ENCODE measurements around the gene TMTC2.

The TMTC2 gene

DNA sequence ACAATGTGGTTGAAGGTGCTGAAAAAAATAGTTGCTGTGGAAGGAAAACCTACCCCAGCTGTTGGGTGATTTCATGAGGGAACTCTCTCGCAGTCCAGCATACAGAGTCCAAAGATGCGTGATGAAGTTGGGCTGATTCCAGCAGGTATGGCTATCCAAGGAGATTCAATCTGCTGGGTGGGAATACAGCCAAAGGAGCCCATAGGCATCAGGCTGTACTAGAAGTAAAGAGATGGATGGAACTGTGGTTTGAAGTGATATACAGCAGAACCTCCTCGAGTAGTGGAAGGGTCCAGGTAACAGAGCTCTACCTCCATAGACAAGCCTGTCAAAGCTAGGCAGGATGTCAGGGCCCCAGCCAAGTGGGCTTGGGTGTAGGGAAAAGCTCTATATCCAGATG is 11.5 kb upstream of the TMTC2 start:
- Histone ChIP-seq H3K9me3 (ENCODE audit: low read length) (no peaks in the 10 kb centered on the region), H3K4me2 (ENCODE audit: low read length) (no peak overlapping the region), H3K4me3 (ENCODE audit: low read depth, low read length, poor library complexity, severe bottlenecking) (no peak overlapping the region), H3K79me2 (ENCODE audit: insufficient read depth, low read length) (no peaks in the 10 kb centered on the region), H3F3A (ENCODE audit: insufficient read depth, low read length) (no peaks in the 10 kb centered on the region), H3K4me1 (ENCODE audit: insufficient read depth, low read length, severe bottlenecking) (no peaks in the 10 kb centered on the region), H3K9ac (ENCODE audit: low read length) (no peak overlapping the region), H3K27me3 (ENCODE audit: insufficient read depth, low read length) (no peaks in the 10 kb centered on the region), H3K27ac (ENCODE audit: low read depth, low read length, poor library complexity, severe bottlenecking) (no peak overlapping the region), H3K36me3 (ENCODE audit: insufficient read depth, low read length) (no peaks in the 10 kb centered on the region), H2AFZ (ENCODE audit: low read length) (no peak overlapping the region), H3K9me2 (ENCODE audit: low read depth, low read length) (no peaks in the 10 kb centered on the region), H4K20me1 (ENCODE audit: insufficient read depth, low read length) (no peaks in the 10 kb centered on the region)
- TF ChIP-seq, protein P1, sequence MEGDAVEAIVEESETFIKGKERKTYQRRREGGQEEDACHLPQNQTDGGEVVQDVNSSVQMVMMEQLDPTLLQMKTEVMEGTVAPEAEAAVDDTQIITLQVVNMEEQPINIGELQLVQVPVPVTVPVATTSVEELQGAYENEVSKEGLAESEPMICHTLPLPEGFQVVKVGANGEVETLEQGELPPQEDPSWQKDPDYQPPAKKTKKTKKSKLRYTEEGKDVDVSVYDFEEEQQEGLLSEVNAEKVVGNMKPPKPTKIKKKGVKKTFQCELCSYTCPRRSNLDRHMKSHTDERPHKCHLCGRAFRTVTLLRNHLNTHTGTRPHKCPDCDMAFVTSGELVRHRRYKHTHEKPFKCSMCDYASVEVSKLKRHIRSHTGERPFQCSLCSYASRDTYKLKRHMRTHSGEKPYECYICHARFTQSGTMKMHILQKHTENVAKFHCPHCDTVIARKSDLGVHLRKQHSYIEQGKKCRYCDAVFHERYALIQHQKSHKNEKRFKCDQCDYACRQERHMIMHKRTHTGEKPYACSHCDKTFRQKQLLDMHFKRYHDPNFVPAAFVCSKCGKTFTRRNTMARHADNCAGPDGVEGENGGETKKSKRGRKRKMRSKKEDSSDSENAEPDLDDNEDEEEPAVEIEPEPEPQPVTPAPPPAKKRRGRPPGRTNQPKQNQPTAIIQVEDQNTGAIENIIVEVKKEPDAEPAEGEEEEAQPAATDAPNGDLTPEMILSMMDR (IDR thresholded peaks at IDR 0.05; ENCODE audit: low read length), result no peak
- TF ChIP-seq EZH2 (IDR thresholded peaks at IDR 0.05; ENCODE audit: borderline replicate concordance, low read length), result no peak

DNA sequence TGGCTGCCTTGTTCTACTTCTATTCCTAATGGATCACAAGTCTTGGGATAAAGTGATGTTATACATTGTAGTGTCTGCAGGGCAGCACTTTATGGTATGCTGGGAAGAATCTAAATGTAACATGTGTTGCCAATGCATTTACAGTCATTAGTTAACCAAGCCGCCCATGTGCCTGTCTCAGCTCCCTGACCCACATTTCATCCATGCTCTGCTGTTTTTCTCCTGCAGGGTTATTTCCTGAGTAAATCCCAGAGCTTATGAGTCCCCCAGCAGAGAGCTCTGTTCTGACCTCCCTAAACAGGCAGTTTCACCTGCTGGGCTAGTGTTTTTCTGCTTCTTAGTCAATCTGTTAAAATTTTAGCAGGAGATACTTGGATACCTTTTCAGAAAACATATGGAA is 4.4 kb upstream of the TMTC2 start:
- H2AFZ ChIP-seq (ENCODE audit: low read length), result no peak overlapping the region
- H3K79me2 ChIP-seq (ENCODE audit: insufficient read depth, low read length), result no peaks in the 10 kb centered on the region

DNA sequence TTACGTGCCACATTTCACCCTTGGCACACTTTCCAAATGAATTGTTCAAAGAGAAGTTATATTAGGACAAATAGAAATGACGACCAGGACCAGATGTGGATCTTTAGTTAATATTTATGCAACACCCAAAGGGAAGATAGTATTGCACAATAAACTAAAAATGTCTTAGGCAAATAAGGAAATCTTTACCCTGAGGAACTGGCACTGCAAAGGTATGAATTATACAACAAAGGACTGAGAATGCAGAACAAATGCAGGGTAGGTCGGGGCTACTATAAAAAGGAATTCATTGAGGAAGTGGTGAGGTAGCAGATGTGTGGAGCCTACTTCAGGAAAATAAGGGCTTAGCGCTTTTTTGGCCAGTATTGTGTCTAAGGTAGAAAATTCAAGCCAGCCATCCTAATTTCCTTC is 3.9 kb upstream of the TMTC2 start:
- Histone ChIP-seq H4K20me1 (ENCODE audit: insufficient read depth, low read length) (no peaks in the 10 kb centered on the region), H3K9ac (ENCODE audit: low read length) (no peak overlapping the region), H3K27ac (ENCODE audit: low read depth, low read length, poor library complexity, severe bottlenecking) (no peak overlapping the region), H3K4me1 (ENCODE audit: insufficient read depth, low read length, severe bottlenecking) (peaks cover 12% of the 10 kb centered on the region), H3K36me3 (ENCODE audit: insufficient read depth, low read length) (no peaks in the 10 kb centered on the region), H2AFZ (ENCODE audit: low read length) (no peak overlapping the region), H3F3A (ENCODE audit: insufficient read depth, low read length) (no peaks in the 10 kb centered on the region), H3K4me3 (ENCODE audit: low read depth, low read length, poor library complexity, severe bottlenecking) (no peak overlapping the region), H3K9me3 (ENCODE audit: low read length) (no peaks in the 10 kb centered on the region), H3K9me2 (ENCODE audit: low read depth, low read length) (no peaks in the 10 kb centered on the region), H3K79me2 (ENCODE audit: insufficient read depth, low read length) (no peaks in the 10 kb centered on the region), H3K27me3 (ENCODE audit: insufficient read depth, low read length) (no peaks in the 10 kb centered on the region), H3K4me2 (ENCODE audit: low read length) (no peak overlapping the region)
- TF ChIP-seq EZH2 (IDR thresholded peaks at IDR 0.05; ENCODE audit: borderline replicate concordance, low read length), result no peak
- TF ChIP-seq, protein P1 (IDR thresholded peaks at IDR 0.05; ENCODE audit: low read length), result no peak

More for the DNA sequence above, 4.4 kb upstream of the TMTC2 start:
- Histone ChIP-seq H3K9me2 (ENCODE audit: low read depth, low read length) (no peaks in the 10 kb centered on the region), H3K9me3 (ENCODE audit: low read length) (no peaks in the 10 kb centered on the region), H3K36me3 (ENCODE audit: insufficient read depth, low read length) (no peaks in the 10 kb centered on the region), H3K27me3 (ENCODE audit: insufficient read depth, low read length) (no peaks in the 10 kb centered on the region), H3K4me1 (ENCODE audit: insufficient read depth, low read length, severe bottlenecking) (peaks cover 12% of the 10 kb centered on the region), H3F3A (ENCODE audit: insufficient read depth, low read length) (no peaks in the 10 kb centered on the region), H3K4me2 (ENCODE audit: low read length) (no peak overlapping the region), H3K27ac (ENCODE audit: low read depth, low read length, poor library complexity, severe bottlenecking) (no peak overlapping the region), H3K4me3 (ENCODE audit: low read depth, low read length, poor library complexity, severe bottlenecking) (no peak overlapping the region), H3K9ac (ENCODE audit: low read length) (no peak overlapping the region), H4K20me1 (ENCODE audit: insufficient read depth, low read length) (no peaks in the 10 kb centered on the region)
- TF ChIP-seq, protein P1 (IDR thresholded peaks at IDR 0.05; ENCODE audit: low read length), result no peak
- TF ChIP-seq EZH2 (IDR thresholded peaks at IDR 0.05; ENCODE audit: borderline replicate concordance, low read length), result no peak
